Ascending aorta (tissue), 2 donors: ENCODE data around the gene RTP5. TPM values are rescaled to one million over a fixed set of nuclear protein-coding genes. Genes with fewer than 3 reads are reported as not detected.

Experiments
- DNase-seq, 2 donors: peaks; one replicate each; pipeline ENCODE4 v3.0.0-alpha.2; 2019; ENCODE audit warnings: low spot score in 2 of 2
- H3K27ac ChIP-seq, 2 donors: fragments of 200-600 bp; sonication (generic); one replicate each; pipeline ENCODE4 v1.5.1; 2016 to 2017; ENCODE audit warnings: mild to moderate bottlenecking in 1 of 2
- H3K27me3 ChIP-seq: fragments of 200-600 bp; sonication (generic); one replicate; pipeline ENCODE4 v1.5.1; 2017
- H3K36me3 ChIP-seq, 2 donors: fragments of 200-600 bp; sonication (generic); one replicate each; pipeline ENCODE4 v1.5.1; 2016
- H3K4me1 ChIP-seq, 2 donors: fragments of 200-600 bp; sonication (generic); one replicate each; pipeline ENCODE4 v1.5.1; 2016 to 2017; ENCODE audit warnings: mild to moderate bottlenecking in 1 of 2
- H3K4me3 ChIP-seq, 2 donors: fragments of 200-600 bp; sonication (generic); one replicate each; pipeline ENCODE4 v1.5.1; 2016 to 2017; ENCODE audit warnings: mild to moderate bottlenecking in 1 of 2
- H3K9me3 ChIP-seq, 2 donors: fragments of 200-600 bp; sonication (generic); one replicate each; pipeline ENCODE4 v1.5.1; 2016
- intact Hi-C: fragments of 100-400 bp; cut with DNase I; formaldehyde crosslinking; loops from one replicate; pipeline ENCODE4 v1.15.1; 2023
- total RNA-seq: library from RNA; depleted of rRNA; stranded (reverse); fragments of >200 nt; gene quantifications from one replicate; pipeline ENCODE4 v1.1.0, GENCODE V29; 2016
- TF ChIP-seq, protein P1 (sequence below), 3 experiments: fragments of 200-600 bp in 2 of 3; fragments of 450-650 bp in 1 of 3; sonication (generic) in 2 of 3; IDR thresholded peaks; one replicate each; pipeline ENCODE4 v1.5.1; 2016 to 2019; ENCODE audit warnings: antibody characterized with exemption in 3 of 3, mild to moderate bottlenecking in 1 of 3, moderate library complexity in 1 of 3

Gene RTP5
- total RNA-seq, 1 donor from 2014 or later = not detected

- Histone ChIP-seq H3K9me3 (no peaks in the 10 kb centered on the region), H3K4me1 (peaks cover 5 to 9% of the 10 kb centered on the region in 2 donors), H3K27me3 (no peaks in the 10 kb centered on the region), H3K4me3 (peak overlapping the region; percentile 64 to 68), H3K27ac (no peak overlapping the region), H3K36me3 (no peaks in the 10 kb centered on the region)
- DNase-seq = no peak
- intact Hi-C loops = loop anchor here (5.0 kb wide), 2 partner anchors 193 to 373 kb away; partner anchors contain the start of genes DTYMK and STK25
- TF ChIP-seq, protein P1, sequence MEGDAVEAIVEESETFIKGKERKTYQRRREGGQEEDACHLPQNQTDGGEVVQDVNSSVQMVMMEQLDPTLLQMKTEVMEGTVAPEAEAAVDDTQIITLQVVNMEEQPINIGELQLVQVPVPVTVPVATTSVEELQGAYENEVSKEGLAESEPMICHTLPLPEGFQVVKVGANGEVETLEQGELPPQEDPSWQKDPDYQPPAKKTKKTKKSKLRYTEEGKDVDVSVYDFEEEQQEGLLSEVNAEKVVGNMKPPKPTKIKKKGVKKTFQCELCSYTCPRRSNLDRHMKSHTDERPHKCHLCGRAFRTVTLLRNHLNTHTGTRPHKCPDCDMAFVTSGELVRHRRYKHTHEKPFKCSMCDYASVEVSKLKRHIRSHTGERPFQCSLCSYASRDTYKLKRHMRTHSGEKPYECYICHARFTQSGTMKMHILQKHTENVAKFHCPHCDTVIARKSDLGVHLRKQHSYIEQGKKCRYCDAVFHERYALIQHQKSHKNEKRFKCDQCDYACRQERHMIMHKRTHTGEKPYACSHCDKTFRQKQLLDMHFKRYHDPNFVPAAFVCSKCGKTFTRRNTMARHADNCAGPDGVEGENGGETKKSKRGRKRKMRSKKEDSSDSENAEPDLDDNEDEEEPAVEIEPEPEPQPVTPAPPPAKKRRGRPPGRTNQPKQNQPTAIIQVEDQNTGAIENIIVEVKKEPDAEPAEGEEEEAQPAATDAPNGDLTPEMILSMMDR (IDR thresholded peaks at IDR 0.05) = no peak
These were observed 11.0 kb downstream of the RTP5 start for GRCh38 chr2:241880311-241881073.

GRCh38 chr2:241882091-241882625 is 12.6 kb downstream of the RTP5 start:
- TF ChIP-seq, protein P1 (IDR thresholded peaks at IDR 0.05) = peak in 1 of 3 experiments; percentile 16
- Histone ChIP-seq H3K4me1 (peaks cover 5 to 9% of the 10 kb centered on the region in 2 donors), H3K27ac (peak overlapping the region; percentile 4 to 33), H3K27me3 (no peaks in the 10 kb centered on the region), H3K9me3 (no peaks in the 10 kb centered on the region), H3K36me3 (no peaks in the 10 kb centered on the region), H3K4me3 (peak overlapping the region; percentile 64 to 68)
- intact Hi-C loops = loop anchor here (5.0 kb wide), 2 partner anchors 195 to 375 kb away; partner anchors contain the start of genes DTYMK and STK25
- DNase-seq = no peak

- Histone ChIP-seq H3K36me3 (no peaks in the 10 kb centered on the region), H3K27ac (no peak overlapping the region), H3K27me3 (no peaks in the 10 kb centered on the region), H3K4me1 (peaks cover 5 to 9% of the 10 kb centered on the region in 2 donors), H3K9me3 (no peaks in the 10 kb centered on the region), H3K4me3 (no peak overlapping the region)
- TF ChIP-seq, protein P1 (IDR thresholded peaks at IDR 0.05) = no peak
- no peak for DNase-seq
- intact Hi-C loops = loop anchor here (5.0 kb wide), 2 partner anchors 198 to 378 kb away; partner anchors contain the start of genes DTYMK and STK25
These were observed 15.4 kb downstream of the RTP5 start for GRCh38 chr2:241884951-241885290.

DNA sequence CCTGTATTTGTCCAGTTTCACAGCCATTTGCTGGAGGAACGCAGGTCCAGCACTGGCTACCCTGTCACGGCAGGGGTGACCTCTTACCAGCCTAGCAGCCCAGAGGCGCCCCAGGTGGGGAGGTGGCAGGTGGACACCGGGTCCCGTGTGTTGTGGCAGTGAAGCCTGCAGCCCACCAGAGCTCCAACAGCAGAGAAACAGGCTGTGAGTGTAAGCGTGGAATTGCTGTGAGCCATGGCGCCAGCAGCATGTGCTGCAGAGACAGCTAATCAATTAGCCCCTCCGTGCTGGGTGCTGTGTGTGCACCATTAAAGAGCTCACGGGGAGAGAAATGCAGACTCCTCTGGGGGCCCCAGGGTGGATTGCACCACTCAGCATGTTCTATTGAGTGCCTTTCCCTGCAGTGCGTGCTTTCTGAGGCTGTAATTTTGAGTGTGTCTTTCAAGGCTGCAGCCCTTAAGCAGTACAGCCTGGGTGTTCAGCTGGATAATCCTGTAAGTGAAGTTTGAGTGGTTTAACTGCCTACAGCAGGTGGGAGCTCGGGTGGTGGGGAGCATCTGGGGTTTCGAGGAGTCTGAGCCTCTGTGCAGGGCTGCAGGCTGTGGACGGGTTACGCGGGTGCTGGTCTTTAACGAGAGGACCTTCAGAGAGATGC is 15.9 kb downstream of the RTP5 start:
- no peaks in the 10 kb centered on the region for H3K36me3 ChIP-seq
- H3K27ac ChIP-seq = no peak overlapping the region
- H3K4me1 ChIP-seq = peaks cover 5 to 9% of the 10 kb centered on the region in 2 donors
- no peak overlapping the region for H3K4me3 ChIP-seq
- no peak for DNase-seq
- H3K9me3 ChIP-seq = no peaks in the 10 kb centered on the region
- no peaks in the 10 kb centered on the region for H3K27me3 ChIP-seq
- intact Hi-C loops = no loop called here
- TF ChIP-seq, protein P1 (IDR thresholded peaks at IDR 0.05) = no peak

DNA sequence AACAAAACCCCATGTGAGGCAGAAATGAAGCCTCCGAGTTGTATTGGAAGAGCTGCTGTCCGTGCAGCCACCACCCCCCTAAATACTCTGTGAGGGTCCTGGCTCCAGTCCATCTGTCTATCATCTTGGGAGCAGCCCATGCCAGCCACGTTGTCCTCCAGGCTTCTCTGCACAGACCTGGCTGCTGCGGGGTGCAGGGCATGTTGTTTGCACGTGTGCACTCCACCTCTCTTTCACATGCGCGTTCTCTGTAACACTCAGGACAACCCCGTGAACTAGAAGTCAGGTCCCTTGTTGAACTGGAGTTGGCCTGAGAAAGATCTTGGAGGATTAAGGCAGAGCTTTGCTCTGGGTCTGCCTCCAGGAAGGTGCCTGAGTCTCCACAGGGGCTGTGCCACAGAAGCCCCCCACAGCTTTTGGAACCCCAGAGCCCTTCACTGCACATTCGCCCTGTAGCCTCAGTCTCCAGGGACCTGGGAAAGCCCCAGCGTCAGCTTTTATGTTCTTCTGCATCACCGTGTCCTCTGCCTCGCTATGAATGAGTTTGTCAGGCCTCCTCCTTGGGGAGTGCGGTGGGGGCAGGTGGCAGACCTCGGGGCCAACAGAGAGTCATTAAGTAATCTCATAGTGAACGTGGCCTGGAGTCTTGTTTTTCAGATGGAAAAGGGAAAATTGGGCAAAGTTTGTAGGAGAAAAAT is 16.6 kb downstream of the RTP5 start:
- DNase-seq = no peak
- Histone ChIP-seq H3K27me3 (no peaks in the 10 kb centered on the region), H3K4me3 (no peak overlapping the region), H3K4me1 (peaks cover 5 to 9% of the 10 kb centered on the region in 2 donors), H3K9me3 (no peaks in the 10 kb centered on the region), H3K36me3 (no peaks in the 10 kb centered on the region), H3K27ac (no peak overlapping the region)
- intact Hi-C loops = no loop called here
- TF ChIP-seq, protein P1 (IDR thresholded peaks at IDR 0.05) = no peak
